Right lobe of liver (tissue), 4 donors: Measurements from ENCODE around the gene NUMA1.

ENCODE experiments used
- POLR2A ChIP-seq: fragments of 450-650 bp; IDR thresholded peaks from one replicate; pipeline ENCODE4 v1.6.1; 2017; ENCODE audit warnings: antibody characterized with exemption, mild to moderate bottlenecking
- TF ChIP-seq, protein P1 (sequence below), 4 donors: fragments of 200-600 bp in 3 of 4; fragments of 450-650 bp in 1 of 4; IDR thresholded peaks; one replicate each; pipeline versions ENCODE4 v1.5.1 to v1.8.0; 2016 to 2022; ENCODE audit warnings: antibody characterized with exemption in 4 of 4, mild to moderate bottlenecking in 2 of 4
- donor health status: DM: no; HTN: no; CAD: no.
- donor health status: DM: no; HTN: no; CAD: no.
- donor health status: DM: no; HTN: yes; CAD: no.

DNA sequence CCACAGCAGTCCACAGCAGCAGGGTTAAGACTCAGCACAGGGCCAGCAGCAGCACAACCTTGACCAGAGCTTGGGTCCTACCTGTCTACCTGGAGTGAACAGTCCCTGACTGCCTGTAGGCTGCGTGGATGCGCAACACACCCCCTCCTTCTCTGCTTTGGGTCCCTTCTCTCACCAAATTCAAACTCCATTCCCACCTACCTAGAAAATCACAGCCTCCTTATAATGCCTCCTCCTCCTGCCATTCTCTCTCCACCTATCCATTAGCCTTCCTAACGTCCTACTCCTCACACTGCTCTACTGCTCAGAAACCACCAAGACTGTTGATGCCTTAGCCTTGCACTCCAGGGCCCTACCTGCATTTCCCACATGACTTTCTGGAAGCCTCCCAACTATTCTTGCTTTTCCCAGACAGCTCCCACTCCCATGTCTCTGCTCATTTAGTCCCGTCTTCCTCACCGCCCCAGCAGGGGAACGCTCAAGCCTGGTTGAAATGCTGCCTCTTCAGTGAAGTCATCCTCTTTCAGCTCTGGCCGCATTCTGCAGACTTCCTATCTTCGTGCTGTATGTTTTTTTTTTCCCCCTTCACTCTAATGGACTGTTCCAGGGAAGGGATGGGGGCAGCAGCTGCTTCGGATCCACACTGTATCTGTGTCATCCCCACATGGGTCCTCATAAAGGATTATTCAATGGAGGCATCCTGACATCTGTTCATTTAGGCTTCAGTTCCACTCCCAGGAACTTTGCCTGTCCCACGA is 78.3 kb downstream of the NUMA1 start:
- TF ChIP-seq, protein P1, sequence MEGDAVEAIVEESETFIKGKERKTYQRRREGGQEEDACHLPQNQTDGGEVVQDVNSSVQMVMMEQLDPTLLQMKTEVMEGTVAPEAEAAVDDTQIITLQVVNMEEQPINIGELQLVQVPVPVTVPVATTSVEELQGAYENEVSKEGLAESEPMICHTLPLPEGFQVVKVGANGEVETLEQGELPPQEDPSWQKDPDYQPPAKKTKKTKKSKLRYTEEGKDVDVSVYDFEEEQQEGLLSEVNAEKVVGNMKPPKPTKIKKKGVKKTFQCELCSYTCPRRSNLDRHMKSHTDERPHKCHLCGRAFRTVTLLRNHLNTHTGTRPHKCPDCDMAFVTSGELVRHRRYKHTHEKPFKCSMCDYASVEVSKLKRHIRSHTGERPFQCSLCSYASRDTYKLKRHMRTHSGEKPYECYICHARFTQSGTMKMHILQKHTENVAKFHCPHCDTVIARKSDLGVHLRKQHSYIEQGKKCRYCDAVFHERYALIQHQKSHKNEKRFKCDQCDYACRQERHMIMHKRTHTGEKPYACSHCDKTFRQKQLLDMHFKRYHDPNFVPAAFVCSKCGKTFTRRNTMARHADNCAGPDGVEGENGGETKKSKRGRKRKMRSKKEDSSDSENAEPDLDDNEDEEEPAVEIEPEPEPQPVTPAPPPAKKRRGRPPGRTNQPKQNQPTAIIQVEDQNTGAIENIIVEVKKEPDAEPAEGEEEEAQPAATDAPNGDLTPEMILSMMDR (IDR thresholded peaks at IDR 0.05) = no peak
- TF ChIP-seq POLR2A = no peak
